Vagina (tissue), 2 donors: Measurements from ENCODE around the gene ITIH5. TPM values are rescaled to one million over a fixed set of nuclear protein-coding genes. Genes with fewer than 3 reads are reported as not detected.

Source experiments
- DNase-seq, 2 donors: peaks; one replicate each; pipeline ENCODE4 v3.0.0-alpha.2; 2017; ENCODE audit errors: extremely low spot score in 2 of 2
- H3K27ac ChIP-seq: fragments of 200-600 bp; sonication (generic); one replicate; pipeline ENCODE4 v1.5.1; 2019
- H3K27me3 ChIP-seq: fragments of 200-600 bp; sonication (generic); one replicate; pipeline ENCODE4 v1.5.1; 2019
- H3K36me3 ChIP-seq, 2 donors: fragments of 200-600 bp; sonication (generic); one replicate each; pipeline ENCODE4 v1.5.1; 2017 to 2019
- H3K4me1 ChIP-seq: fragments of 200-600 bp; sonication (generic); one replicate; pipeline ENCODE4 v1.5.1; 2019
- H3K4me3 ChIP-seq, 2 donors: fragments of 200-600 bp; sonication (generic); 1 replicate in 1 of 2; 2 replicates in 1 of 2; pipeline ENCODE4 v1.5.1; 2016 to 2019
- H3K9me3 ChIP-seq: fragments of 200-600 bp; sonication (generic); one replicate; pipeline ENCODE4 v1.5.1; 2019
- POLR2A ChIP-seq, 2 donors: fragments of 450-650 bp; IDR thresholded peaks; one replicate each; pipeline ENCODE4 v1.6.1; 2017; ENCODE audit warnings: antibody characterized with exemption in 2 of 2, mild to moderate bottlenecking in 2 of 2, moderate library complexity in 2 of 2
- POLR2AphosphoS5 ChIP-seq, 2 donors: sonication (generic); formaldehyde crosslinking; IDR thresholded peaks; one replicate each; pipeline ENCODE4 v1.9.0; 2017; ENCODE audit warnings: antibody characterized with exemption in 2 of 2, mild to moderate bottlenecking in 2 of 2, low read depth in 1 of 2; ENCODE audit not compliant: insufficient read depth in 1 of 2
- intact Hi-C: fragments of 100-400 bp; cut with DNase I; formaldehyde crosslinking; loops from one replicate; pipeline ENCODE4 v1.15.1; 2023
- total RNA-seq: library from RNA; depleted of rRNA; stranded (reverse); fragments of >200 nt; gene quantifications from one replicate; pipeline ENCODE4 v1.2.3, GENCODE V29; 2016
- TF ChIP-seq, protein P1 (sequence below), 3 experiments: fragments of 450-650 bp in 2 of 3; fragments of 200-600 bp in 1 of 3; sonication (generic) in 1 of 3; IDR thresholded peaks; one replicate each; pipeline ENCODE4 v1.5.1; 2017 to 2019; ENCODE audit warnings: antibody characterized with exemption in 3 of 3, mild to moderate bottlenecking in 2 of 3, moderate library complexity in 2 of 3

The ITIH5 gene
- total RNA-seq, 1 donor from 2014 or later, result 20.4 TPM

DNA sequence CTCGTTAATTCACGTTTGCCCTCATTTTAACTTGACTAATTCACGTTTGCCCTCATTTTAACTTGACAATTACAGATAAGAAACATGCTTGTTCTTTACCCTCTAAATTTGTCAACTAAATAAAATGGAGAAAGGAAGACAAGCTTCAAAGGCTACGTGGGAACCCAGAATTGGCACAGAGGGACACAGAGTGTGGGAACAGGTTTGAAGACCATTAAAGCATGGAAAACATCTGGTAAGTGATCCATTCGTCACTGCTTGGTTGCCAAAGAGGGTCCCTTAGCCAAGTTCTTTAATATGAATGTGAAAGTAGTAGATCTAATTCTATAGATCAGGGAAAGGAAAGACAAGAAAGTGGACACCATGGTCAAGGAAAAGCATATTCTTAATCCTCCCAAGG is 57.2 kb downstream of the ITIH5 start:
- intact Hi-C loops, result no loop called here
- Histone ChIP-seq H3K27ac (no peak overlapping the region), H3K36me3 (no peaks in the 10 kb centered on the region), H3K27me3 (no peaks in the 10 kb centered on the region), H3K4me1 (peaks cover 4% of the 10 kb centered on the region), H3K4me3 (no peak overlapping the region), H3K9me3 (no peaks in the 10 kb centered on the region)
- TF ChIP-seq, protein P1, sequence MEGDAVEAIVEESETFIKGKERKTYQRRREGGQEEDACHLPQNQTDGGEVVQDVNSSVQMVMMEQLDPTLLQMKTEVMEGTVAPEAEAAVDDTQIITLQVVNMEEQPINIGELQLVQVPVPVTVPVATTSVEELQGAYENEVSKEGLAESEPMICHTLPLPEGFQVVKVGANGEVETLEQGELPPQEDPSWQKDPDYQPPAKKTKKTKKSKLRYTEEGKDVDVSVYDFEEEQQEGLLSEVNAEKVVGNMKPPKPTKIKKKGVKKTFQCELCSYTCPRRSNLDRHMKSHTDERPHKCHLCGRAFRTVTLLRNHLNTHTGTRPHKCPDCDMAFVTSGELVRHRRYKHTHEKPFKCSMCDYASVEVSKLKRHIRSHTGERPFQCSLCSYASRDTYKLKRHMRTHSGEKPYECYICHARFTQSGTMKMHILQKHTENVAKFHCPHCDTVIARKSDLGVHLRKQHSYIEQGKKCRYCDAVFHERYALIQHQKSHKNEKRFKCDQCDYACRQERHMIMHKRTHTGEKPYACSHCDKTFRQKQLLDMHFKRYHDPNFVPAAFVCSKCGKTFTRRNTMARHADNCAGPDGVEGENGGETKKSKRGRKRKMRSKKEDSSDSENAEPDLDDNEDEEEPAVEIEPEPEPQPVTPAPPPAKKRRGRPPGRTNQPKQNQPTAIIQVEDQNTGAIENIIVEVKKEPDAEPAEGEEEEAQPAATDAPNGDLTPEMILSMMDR (IDR thresholded peaks at IDR 0.05), result no peak
- TF ChIP-seq POLR2AphosphoS5 (IDR thresholded peaks at IDR 0.05; ENCODE audit: insufficient read depth in 1 of 2, low read depth in 1 of 2) (no peak), POLR2A (IDR thresholded peaks at IDR 0.05) (no peak)
- no peak for DNase-seq

DNA sequence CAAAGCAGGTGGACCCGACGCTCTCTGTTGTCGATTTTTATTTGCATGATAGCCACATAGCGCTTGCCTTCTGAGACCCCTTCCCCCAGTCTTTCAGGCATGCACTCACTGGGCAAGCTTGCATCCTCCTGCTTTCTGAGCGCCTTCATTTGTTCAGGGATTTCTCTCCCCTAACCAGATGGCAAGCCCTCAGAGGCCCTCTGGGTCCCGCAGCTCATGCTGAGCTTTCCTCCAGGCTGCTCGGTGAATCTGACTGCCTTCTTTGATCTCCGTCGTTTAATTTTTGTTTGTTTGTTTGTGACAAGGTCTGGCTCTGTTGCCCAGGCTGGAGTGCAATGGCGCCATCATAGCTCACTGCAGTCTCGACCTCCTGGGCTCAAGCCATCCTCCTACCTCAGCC is 58.8 kb downstream of the ITIH5 start:
- TF ChIP-seq, protein P1 (IDR thresholded peaks at IDR 0.05), result no peak
- TF ChIP-seq POLR2AphosphoS5 (IDR thresholded peaks at IDR 0.05; ENCODE audit: insufficient read depth in 1 of 2, low read depth in 1 of 2), result no peak
- no peak for TF ChIP-seq POLR2A (IDR thresholded peaks at IDR 0.05)
- Histone ChIP-seq H3K27ac (no peak overlapping the region), H3K4me1 (peaks cover 4% of the 10 kb centered on the region), H3K9me3 (no peaks in the 10 kb centered on the region), H3K4me3 (no peak overlapping the region), H3K36me3 (no peaks in the 10 kb centered on the region), H3K27me3 (no peaks in the 10 kb centered on the region)
- intact Hi-C loops, result no loop called here
- no peak for DNase-seq

DNA sequence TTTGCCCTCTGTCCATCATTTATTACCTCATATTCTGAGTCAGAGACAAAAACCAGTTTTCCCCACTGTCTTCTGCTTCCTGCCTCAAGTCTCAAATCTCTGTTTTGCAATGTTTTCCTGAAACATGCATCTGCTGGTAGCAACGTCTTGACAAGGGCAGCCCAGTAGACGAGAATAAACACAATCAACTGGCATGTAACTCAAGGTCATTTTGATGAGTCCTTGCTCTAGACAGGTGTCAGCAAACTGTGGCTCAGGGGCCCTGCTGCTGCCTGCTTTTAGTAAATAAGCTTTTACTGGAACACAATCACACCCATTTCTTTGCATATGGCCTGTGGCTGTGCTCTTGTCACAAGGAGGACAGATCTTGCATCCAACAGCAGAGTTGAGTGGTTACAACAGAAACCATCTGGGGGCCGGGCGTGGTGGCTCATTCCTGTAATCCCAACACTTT is 59.8 kb downstream of the ITIH5 start:
- Histone ChIP-seq H3K4me1 (peaks cover 4% of the 10 kb centered on the region), H3K27ac (no peak overlapping the region), H3K9me3 (no peaks in the 10 kb centered on the region), H3K4me3 (no peak overlapping the region), H3K27me3 (no peaks in the 10 kb centered on the region), H3K36me3 (no peaks in the 10 kb centered on the region)
- DNase-seq, result no peak
- intact Hi-C loops, result no loop called here
- no peak for TF ChIP-seq POLR2A (IDR thresholded peaks at IDR 0.05)
- no peak for TF ChIP-seq POLR2AphosphoS5 (IDR thresholded peaks at IDR 0.05; ENCODE audit: insufficient read depth in 1 of 2, low read depth in 1 of 2)
- TF ChIP-seq, protein P1 (IDR thresholded peaks at IDR 0.05), result no peak

DNA sequence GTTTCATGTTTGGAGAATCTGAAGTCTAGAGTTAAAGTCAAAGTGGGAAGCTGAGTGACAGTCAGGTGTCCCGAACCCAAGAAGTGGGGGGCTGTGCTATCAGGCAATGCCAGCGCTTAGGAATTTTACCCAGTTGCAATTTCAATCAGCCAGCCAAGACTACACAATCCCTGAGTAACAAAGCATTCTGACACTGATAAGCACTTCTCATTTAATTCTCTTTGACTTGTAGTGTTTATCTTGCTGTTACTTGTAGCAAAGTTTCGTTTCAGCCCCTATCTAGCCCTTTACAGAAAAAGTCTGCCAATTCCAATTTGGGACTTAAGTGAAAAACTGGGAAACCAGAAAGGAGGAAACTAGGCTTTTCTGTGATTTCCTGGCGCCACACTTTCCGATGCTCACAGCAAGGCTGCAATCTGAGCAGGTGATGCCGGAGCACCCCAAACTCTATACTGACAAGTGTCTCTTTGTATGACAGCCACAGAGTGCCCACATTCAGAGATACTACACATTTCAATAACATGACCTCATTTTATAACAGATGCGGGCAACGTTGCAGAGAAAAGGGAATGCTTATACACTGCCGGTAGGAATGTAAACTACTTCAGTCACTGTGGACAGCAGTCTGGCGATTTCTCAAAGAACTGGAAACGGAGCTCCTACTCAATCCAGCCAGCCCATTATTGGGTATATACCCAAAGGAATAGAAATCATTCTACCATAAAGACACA is 61.0 kb downstream of the ITIH5 start:
- peaks cover 4% of the 10 kb centered on the region for H3K4me1 ChIP-seq

More for the DNA sequence above, 61.0 kb downstream of the ITIH5 start:
- no peak for DNase-seq
- intact Hi-C loops, result no loop called here
- H3K36me3 ChIP-seq, result no peaks in the 10 kb centered on the region
- H3K27me3 ChIP-seq, result no peaks in the 10 kb centered on the region
- no peak overlapping the region for H3K4me3 ChIP-seq
- no peak overlapping the region for H3K27ac ChIP-seq
- TF ChIP-seq POLR2A (IDR thresholded peaks at IDR 0.05) (no peak), POLR2AphosphoS5 (IDR thresholded peaks at IDR 0.05; ENCODE audit: insufficient read depth in 1 of 2, low read depth in 1 of 2) (no peak)
- TF ChIP-seq, protein P1 (IDR thresholded peaks at IDR 0.05), result no peak
- no peaks in the 10 kb centered on the region for H3K9me3 ChIP-seq
